GM19397 (cell line): ENCODE results near the gene ZNF311.
"Not testable (repeated sequence)": the region's sequence is repeated elsewhere in the genome, so short reads cannot be mapped to it uniquely, and the experiment has no call there.

Experiments used
- ATAC-seq: cut with Tn5 transposase; IDR thresholded peaks from one replicate; pipeline ENCODE4 v1.9.1; 2021; ENCODE audit warnings: mild to moderate bottlenecking, moderate library complexity; ENCODE audit not compliant: unreplicated experiment

ZNF311 gene

DNA sequence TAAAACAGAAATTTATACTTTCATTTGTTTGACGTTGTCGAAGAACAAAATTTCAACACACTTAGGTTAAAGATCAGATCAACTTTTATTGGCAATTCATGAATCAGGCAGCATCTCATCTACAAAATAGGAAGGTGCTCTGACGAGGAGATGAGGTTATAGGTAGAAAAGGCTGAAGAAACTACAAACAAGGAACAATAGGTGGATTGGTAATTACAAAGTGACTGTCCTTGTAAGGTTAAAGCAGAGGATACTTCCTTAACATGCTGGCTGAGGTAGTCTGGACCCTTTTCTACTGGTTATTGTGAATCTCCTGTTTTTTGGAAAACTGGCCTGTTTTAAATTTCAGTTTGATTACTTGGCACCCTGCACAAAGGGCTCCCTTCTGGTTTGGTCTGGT lies 48.8 kb downstream of the ZNF311 start:
- ATAC-seq, result no peak

DNA sequence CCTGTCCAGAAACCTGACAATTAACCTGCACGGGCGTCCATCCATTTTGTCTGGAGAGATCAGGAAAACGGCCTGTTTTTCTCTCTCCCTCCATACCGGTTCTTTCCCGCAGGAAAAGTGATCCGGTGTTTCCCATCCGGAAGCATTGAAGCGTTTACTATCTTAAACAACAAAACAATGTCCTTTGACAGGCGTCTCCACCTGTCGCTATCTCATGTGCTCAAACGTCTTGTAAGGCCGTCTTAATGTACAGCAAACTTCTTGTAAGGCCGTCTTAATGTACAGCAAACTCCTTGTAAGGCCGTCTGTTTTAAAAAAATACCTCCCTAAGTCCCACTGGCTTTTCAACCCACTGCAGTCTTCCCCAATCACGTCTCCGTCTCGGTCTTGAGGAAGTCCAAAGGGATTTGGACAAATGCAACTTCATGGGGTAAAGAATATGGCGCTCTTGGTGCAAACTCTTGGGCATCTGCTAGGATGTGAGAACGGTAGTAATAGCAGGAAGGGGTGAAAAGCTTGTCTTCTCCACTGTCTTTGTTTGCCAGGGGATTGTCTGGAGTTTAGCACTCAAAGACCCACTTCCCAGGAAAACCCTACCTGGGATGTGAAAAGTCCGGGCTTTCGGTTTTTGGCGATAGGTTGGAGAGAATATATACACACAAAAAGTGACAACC lies 51.4 kb downstream of the ZNF311 start:
- no peak for ATAC-seq

DNA sequence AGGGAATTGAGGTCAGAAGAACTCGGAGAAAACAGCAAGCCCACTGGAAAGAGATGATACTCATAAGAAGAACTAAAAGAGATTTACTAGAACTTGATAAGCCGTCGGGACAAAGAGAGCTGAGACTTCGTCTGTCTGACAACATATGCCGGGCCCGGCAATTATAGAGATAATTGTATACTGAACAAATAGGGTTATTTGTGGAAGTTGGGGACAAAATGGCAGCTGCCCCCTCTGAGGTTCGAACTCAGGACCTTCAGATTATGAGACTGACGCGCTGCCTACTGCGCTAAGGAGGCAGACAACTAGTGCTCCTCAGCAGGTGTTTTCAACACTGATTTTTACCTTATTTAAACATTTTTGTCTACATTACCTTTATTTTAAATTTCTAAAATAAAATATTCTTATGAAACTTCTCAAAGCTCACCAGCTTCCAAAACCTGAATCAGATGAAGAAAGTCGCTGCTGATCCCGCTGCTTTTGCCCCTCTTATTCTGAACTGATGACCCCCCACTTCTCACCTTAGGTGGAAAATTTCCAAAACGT lies 52.0 kb downstream of the ZNF311 start:
- no peak for ATAC-seq

DNA sequence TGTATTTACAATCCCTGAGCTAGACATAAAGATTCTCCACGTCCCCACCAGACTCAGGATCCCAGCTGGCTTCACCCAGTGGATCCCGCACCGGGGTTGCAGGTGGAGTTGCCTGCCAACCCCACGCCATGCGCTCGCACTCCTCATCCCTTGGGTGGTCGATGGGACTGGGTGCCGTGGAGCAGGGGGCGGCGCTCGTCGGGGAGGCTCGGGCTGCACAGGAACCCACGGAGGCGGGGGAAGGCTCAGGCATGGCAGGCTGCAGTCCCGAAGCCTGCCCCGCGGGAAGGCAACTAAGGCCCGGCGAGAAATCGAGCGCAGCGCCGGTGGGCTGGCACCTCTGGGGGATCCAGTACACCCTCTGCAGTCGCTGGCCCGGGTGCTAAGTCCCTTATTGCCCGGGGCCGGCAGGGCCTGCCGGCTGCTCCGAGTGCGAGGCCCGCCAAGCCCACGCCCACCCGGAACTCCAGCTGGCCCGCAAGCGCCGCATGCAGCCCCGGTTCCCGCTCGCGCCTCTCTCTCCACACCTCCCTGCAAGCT lies 55.4 kb downstream of the ZNF311 start:
- ATAC-seq, result not testable (repeated sequence)

DNA sequence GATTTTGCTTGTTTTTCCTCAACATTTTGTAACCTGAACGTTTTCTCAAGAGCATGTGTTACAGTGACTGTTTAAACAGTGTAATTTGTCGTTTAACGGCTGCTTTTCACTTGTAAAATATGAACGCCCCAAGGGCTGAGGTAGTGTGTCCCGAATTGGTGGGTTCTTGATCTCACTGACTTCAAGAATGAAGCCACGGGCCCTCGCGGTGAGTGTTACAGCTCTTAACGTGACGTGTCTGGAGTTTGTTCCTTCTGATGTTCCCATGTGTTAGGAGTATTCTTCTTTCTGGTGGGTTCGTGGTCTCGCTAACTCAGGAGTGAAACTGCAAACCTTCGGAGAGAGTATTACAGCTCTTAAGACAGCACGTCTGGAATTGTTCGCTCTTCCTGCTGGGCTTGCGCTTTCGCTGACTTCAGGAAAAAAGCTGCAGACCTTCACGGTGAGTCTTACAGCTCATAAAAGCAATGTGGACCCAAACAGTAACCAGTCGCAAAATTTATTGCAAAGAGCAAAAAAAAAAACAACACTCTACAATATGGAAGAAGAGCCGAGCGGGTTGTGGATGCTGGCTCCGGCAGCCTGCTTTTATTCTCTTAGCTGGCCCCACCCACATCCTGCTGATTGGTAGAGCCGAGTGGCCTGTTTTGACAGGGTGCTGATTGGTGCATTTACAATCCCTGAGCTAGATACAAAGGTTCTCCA lies 56.2 kb downstream of the ZNF311 start:
- ATAC-seq, result no peak

DNA sequence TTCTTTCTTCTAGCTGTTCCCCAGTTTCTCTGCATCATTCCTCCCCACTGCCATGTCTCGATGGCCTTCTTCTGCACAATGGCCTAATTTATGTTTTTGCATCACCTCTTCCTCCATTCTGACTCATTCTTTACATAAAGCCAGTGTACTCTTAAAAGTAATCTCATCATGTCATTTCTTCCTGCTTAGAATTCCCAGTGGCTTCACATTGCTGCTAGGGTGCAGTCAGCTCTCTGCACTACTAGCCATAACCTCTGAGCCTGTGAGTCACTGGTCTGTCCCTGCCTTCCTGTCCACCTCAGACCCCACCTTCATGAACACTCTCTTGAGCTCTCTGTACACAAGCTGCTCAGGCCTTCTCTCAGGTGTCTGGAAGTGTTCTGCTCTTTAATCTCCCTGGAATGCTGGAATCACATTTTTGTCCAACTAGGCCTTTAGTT lies 57.3 kb downstream of the ZNF311 start:
- ATAC-seq, result no peak

DNA sequence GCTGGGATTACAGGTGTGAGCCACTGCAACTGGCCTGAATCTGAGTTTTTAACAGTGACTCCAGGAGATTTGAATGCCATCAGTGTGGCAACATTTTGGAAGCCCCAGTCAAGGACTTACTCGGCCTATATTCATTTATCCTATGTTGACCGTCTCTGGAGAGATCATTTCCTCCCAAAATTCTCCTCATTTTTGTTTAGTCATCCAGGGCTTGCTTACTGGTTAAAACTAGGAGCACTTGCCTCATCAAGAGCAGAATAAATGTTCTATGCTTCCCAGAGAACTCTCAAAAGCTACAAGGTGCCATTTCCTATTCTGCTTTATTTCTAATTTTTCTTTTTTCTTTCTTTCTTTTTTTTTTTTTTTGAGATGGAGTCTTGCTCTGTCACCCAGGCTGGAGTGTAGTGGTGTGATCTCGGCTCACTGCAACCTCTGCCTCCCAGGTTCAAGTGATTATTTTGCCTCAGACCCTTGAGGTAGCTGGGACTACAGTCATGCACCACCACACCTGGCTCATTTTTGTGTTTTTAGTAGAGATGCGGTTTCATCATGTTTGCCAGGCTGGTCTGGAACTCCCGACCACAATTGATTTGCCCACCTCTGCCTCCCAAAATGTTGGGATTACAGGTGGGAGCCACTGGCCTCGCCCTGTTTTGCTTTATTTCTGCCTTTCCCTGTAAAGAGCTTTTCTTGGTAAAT lies 57.9 kb downstream of the ZNF311 start:
- ATAC-seq, result no peak

GRCh38 chr6:28945349-28945748 lies 59.8 kb downstream of the ZNF311 start:
- no peak for ATAC-seq
